GM12878 (cell line): ENCODE results near the gene CBARP. TPM values are rescaled to one million over a fixed set of nuclear protein-coding genes. Genes with fewer than 3 reads are reported as not detected.
A peak's percentile ranks its signal among the peaks of the same experiment; 100 is the strongest.

ENCODE experiments used
- ATAC-seq: fragments of 200-7000 bp; cut with Tn5 transposase; 3 replicates; pipeline ENCODE4 v1.9.1; 2020; ENCODE audit warnings: mild to moderate bottlenecking, moderate library complexity
- BruUV-seq: library from RNA; stranded (reverse); fragments of 400-500 nt; replicated peaks from 2 replicates; lab custom pipeline; 2021; lab: Mats Ljungman, UMichigan
- CTCF ChIA-PET: fragments of 300-600 bp; sonication (Branson Sonifier 250); formaldehyde crosslinking; extraction: SDS; loops from one replicate; lab custom pipeline; 2021; ENCODE audit warnings: inconsistent platforms; lab: Yijun Ruan, JAX
- POLR2A ChIA-PET: fragments of 350-600 bp; formaldehyde crosslinking; extraction: SDS; loops from one replicate; lab custom pipeline; 2021; ENCODE audit warnings: inconsistent platforms; lab: Charles Lee
- RAD21 ChIA-PET: fragments of 300-600 bp; sonication (Branson Sonifier 250); formaldehyde crosslinking; loops from one replicate; lab custom pipeline; 2023; ENCODE audit warnings: antibody characterized with exemption; ENCODE audit not compliant: unreplicated experiment; lab: Charles Lee
- SMC1A ChIA-PET: fragments of 300-600 bp; sonication (Branson Sonifier 250); formaldehyde crosslinking; loops from one replicate; lab custom pipeline; 2023; ENCODE audit not compliant: unreplicated experiment, uncharacterized antibody; lab: Charles Lee
- DNase-seq: peaks from one replicate; pipeline ENCODE4 v3.0.0-alpha.2; 2011; ENCODE audit warnings: low read depth, low spot score
- FAIRE-seq: peaks from 3 replicates; lab custom pipeline; 2011; peaks lifted over from hg19 to GRCh38; lab: Jason Lieb, UNC
- H2AFZ ChIP-seq: 2 replicates; pipeline ENCODE4 v1.6.0; 2011; ENCODE audit warnings: low read depth, low read length, control low read depth; ENCODE audit not compliant: control insufficient read depth
- H3K27ac ChIP-seq: 2 replicates; pipeline ENCODE4 v1.5.1; 2011; ENCODE audit warnings: control low read depth; ENCODE audit not compliant: control insufficient read depth, insufficient read depth
- H3K27me3 ChIP-seq, 2 experiments: replicated peaks in 1 of 2; 2 replicates each; pipeline versions ENCODE4 v1.6.0 to v1.6.1; 2011; ENCODE audit warnings: low read length in 1 of 2; ENCODE audit not compliant: control insufficient read depth in 2 of 2, insufficient read depth in 2 of 2
- H3K36me3 ChIP-seq, 2 experiments: 2 replicates each; pipeline ENCODE4 v1.5.1; 2011; ENCODE audit warnings: low read length in 1 of 2; ENCODE audit not compliant: control insufficient read depth in 2 of 2, insufficient read depth in 2 of 2
- H3K4me1 ChIP-seq: 2 replicates; pipeline ENCODE4 v1.6.1; 2011; ENCODE audit warnings: mild to moderate bottlenecking, low read length, moderate library complexity, mixed read lengths; ENCODE audit not compliant: control insufficient read depth, insufficient read depth
- H3K4me2 ChIP-seq: 2 replicates; pipeline ENCODE4 v1.6.0; 2011; ENCODE audit warnings: control low read depth; ENCODE audit not compliant: control insufficient read depth, insufficient read depth
- H3K4me3 ChIP-seq: fragments of 200-600 bp; sonication (generic); 2 replicates; pipeline ENCODE4 v1.5.1; 2016
- H3K79me2 ChIP-seq: 2 replicates; pipeline ENCODE4 v1.6.0; 2011; ENCODE audit warnings: low read length; ENCODE audit not compliant: control insufficient read depth, insufficient read depth
- H3K9ac ChIP-seq: 2 replicates; pipeline ENCODE4 v1.8.0; 2011; ENCODE audit warnings: low read length, control low read depth, mixed read lengths; ENCODE audit not compliant: control insufficient read depth, insufficient read depth
- H3K9me3 ChIP-seq: replicated peaks from 3 replicates; pipeline ENCODE4 v1.5.1; 2011; ENCODE audit warnings: mild to moderate bottlenecking, low read length; ENCODE audit not compliant: control insufficient read depth, insufficient read depth
- H4K20me1 ChIP-seq: 2 replicates; pipeline ENCODE4 v1.6.0; 2011; ENCODE audit not compliant: control insufficient read depth, insufficient read depth
- CTCF ChIP-seq, 3 experiments: IDR thresholded peaks in 2 of 3; conservative IDR thresholded peaks in 1 of 3; 2 replicates each; pipeline ENCODE4 v1.5.1; 2011; ENCODE audit warnings: low read depth in 3 of 3, low read length in 3 of 3, mild to moderate bottlenecking in 3 of 3, control low read depth in 2 of 3, moderate library complexity in 2 of 3, inconsistent platforms in 1 of 3, mixed read lengths in 1 of 3; ENCODE audit not compliant: control insufficient read depth in 2 of 3, insufficient read depth in 1 of 3; ENCODE audit errors: extremely low read depth in 1 of 3
- TCF3 ChIP-seq: IDR thresholded peaks from 2 replicates; pipeline ENCODE4 v1.6.1; 2012; ENCODE audit warnings: low read depth, mild to moderate bottlenecking, low read length, borderline replicate concordance; ENCODE audit not compliant: insufficient read depth
- WGBS: methylation state at CpG from one replicate; pipeline ENCODE4 v1.1.6; 2016; ENCODE audit warnings: low lambda C conversion rate; ENCODE audit not compliant: insufficient replicate concordance, insufficient coverage; ENCODE audit errors: missing lambda C conversion rate; 5-methylcytosine and 5-hydroxymethylcytosine counted together
- in situ Hi-C: fragments of 300-500 bp; cut with MboI; formaldehyde crosslinking; loops from 9 replicates; pipeline ENCODE4 v1.14.3; 2018; ENCODE audit warnings: mixed read lengths
- intact Hi-C: fragments of 100-400 bp; cut with micrococcal nuclease; formaldehyde crosslinking; loops from one replicate; pipeline ENCODE4 v1.14.2; 2022; ENCODE audit not compliant: unreplicated experiment
- polyA plus RNA-seq, 11 experiments: library from polyadenylated mRNA; depleted of rRNA in 4 of 11; unstranded in 6 of 11; stranded (reverse) in 5 of 11; fragments of >200 nt; fragmentation: Nextera tagmentation in 4 of 11; fragmentation: Illumina TruSeq in 1 of 11; extraction: Ambion mirVana in 4 of 11; extraction: Trizol in 1 of 11; gene quantifications; 1 replicate in 1 of 11; 2 replicates in 10 of 11; pipeline versions ENCODE4 v1.2.1 to v1.2.3, GENCODE V29; 2011 to 2016; ENCODE audit warnings: inconsistent platforms in 2 of 11, missing spikeins in 2 of 11, low read depth in 1 of 11
- total RNA-seq, 4 experiments: library from RNA; depleted of rRNA in 3 of 4; stranded (reverse); fragments of >200 nt in 3 of 4; fragmentation: Illumina TruSeq in 1 of 4; extraction: Trizol in 1 of 4; gene quantifications; 2 replicates each; pipeline versions ENCODE4 v1.2.1 to v1.2.3, GENCODE V29; 2013 to 2021

CBARP gene
- total and polyA plus RNA-seq, 10 of the 15 experiments (the other 5 are each of a cell fraction or from before 2014, with no cell fraction given): 0.04 to 0.59 (median 0.18) TPM; not detected in 3

GRCh38 chr19:1220976-1221903 lies 16.6 kb downstream of the CBARP start:
- SMC1A ChIA-PET: no interaction called here
- Histone ChIP-seq H3K4me2 (no peak overlapping the region), H3K79me2 (peaks cover 6% of the 10 kb centered on the region), H3K27ac (no peak overlapping the region), H3K27me3 (no peaks in the 10 kb centered on the region), H3K9ac (no peak overlapping the region), H3K36me3 (peaks cover 3 to 22% of the 10 kb centered on the region in 2 experiments; a peak in 3 of 4 replicates), H3K4me1 (no peaks in the 10 kb centered on the region), H3K9me3 (no peaks in the 10 kb centered on the region), H2AFZ (no peak overlapping the region), H4K20me1 (no peaks in the 10 kb centered on the region), H3K4me3 (no peak overlapping the region)
- in situ Hi-C loops (no loop called here), intact Hi-C loops (no loop called here)
- FAIRE-seq (no peak), DNase-seq (no peak), ATAC-seq (peak; percentile 37; the same call in 2 of the 3 replicates)
- RAD21 ChIA-PET: interaction anchor here (1.0 kb wide), 1 partner anchor 17 kb away, joined by 3 read pairs; no protein-coding TSS in a partner anchor
- POLR2A ChIA-PET: no interaction called here
- WGBS: 90% methylated on average over 31 of the region's 38 CpGs
- TF ChIP-seq TCF3: no peak
- TF ChIP-seq CTCF (IDR thresholded peaks at IDR 0.05 in 2 of 3, conservative IDR thresholded peaks at IDR 0.05 in 1 of 3; ENCODE audit: control insufficient read depth in 2 of 3, extremely low read depth in 1 of 3, insufficient read depth in 1 of 3, low read depth in 3 of 3, low read length in 3 of 3): peak; percentile 26 to 55 (median 33); a peak in 4 of 6 replicates
- BruUV-seq: no TSS peak
- CTCF ChIA-PET: interaction anchor here (0.5 to 1.4 kb wide), 3 partner anchors 23 to 29 kb away, joined by 3 to 6 read pairs (median 3); no protein-coding TSS in a partner anchor
